ENCODE data around the gene IL10RA. TPM values are rescaled to one million over a fixed set of nuclear protein-coding genes. Genes with fewer than 3 reads are reported as not detected.
A peak's percentile ranks its signal among the peaks of the same experiment; 100 is the strongest.

The IL10RA gene
- total RNA-seq, 4 donors from 2014 or later = 9.8 to 50.3 (median 23.9) TPM

DNA sequence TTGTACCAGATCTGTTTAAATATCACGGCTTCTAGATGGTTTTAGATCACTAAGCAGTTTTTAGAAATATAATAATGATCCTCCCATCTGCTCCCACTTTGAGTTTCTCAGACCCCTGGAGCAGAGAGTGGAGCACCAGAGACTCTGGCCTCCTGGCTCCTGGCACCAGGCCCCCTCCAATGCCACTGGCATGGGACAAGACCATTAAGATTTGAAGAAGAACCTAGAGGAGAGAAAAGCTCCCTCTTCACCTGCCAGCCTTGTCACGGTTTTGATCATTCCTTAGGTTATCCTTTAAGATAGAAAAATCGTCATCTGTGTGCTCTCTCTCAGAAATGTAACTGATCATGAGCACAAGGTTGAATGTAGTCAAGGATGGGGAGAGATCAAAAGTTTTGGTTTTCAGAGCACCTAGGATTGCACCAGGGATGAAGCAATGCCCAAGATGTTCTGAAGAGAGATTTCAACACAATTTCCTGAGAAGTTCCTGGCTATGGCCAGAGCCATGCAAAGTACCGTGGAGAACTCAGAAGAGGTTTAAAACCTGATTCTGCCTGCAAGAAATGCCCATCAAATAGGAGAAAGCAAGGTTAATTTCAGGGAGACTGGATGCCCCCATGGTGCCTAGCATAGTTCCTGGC is 22.2 kb downstream of the IL10RA start:
- H3K4me3 ChIP-seq = no peak overlapping the region
- TF ChIP-seq, protein P1, sequence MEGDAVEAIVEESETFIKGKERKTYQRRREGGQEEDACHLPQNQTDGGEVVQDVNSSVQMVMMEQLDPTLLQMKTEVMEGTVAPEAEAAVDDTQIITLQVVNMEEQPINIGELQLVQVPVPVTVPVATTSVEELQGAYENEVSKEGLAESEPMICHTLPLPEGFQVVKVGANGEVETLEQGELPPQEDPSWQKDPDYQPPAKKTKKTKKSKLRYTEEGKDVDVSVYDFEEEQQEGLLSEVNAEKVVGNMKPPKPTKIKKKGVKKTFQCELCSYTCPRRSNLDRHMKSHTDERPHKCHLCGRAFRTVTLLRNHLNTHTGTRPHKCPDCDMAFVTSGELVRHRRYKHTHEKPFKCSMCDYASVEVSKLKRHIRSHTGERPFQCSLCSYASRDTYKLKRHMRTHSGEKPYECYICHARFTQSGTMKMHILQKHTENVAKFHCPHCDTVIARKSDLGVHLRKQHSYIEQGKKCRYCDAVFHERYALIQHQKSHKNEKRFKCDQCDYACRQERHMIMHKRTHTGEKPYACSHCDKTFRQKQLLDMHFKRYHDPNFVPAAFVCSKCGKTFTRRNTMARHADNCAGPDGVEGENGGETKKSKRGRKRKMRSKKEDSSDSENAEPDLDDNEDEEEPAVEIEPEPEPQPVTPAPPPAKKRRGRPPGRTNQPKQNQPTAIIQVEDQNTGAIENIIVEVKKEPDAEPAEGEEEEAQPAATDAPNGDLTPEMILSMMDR (IDR thresholded peaks at IDR 0.05) = no peak
- TF ChIP-seq POLR2A (IDR thresholded peaks at IDR 0.05) = no peak
- H3K27me3 ChIP-seq = no peaks in the 10 kb centered on the region
- DNase-seq = no peak
- no peaks in the 10 kb centered on the region for H3K9me3 ChIP-seq
- H3K36me3 ChIP-seq = no peaks in the 10 kb centered on the region
- H3K27ac ChIP-seq = peak overlapping the region; percentile 67 to 91 (median 81)
- H3K4me1 ChIP-seq = peaks cover 0 to 41% (median 16%) of the 10 kb centered on the region in 4 donors

DNA sequence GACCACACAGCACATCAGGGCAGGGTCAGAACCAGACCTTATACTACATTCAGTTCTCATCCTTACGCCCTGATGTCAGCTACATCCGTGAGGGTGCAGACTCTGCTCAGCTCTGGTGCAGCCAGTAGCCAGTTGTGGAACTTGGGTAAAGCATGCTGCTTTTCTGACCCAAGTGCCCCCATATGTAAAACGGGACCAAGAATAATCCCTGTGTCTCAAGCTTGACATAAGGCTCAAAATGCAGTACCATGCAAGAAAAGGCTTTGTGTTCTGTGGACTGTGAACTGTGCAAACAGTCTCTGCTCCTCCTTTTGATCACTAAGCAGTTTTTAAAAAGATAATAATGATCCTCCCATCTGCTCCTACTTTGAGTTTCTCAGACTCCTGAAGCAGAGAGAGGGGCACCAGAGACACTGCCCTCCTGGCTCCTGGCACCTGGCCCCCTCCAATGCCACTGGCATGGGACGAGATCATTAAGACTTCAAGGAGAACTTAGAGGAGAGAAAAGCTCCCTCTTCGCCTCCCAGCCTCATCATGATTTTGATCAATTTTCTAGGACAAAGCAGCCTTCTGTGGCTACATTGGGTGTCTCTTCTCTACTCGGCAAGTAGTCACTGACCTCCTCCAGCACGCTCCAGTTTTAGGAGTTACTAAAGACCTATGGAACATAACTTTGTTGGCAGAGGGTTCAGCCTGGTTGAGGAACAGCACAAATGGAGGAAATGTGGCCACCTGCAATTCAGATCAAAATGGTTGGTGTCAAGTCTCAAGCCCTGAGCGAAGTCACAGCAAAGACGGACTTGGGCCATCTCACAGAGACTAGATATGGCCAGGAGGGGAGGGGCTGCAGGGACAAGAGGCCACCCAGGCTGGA is 23.9 kb downstream of the IL10RA start:
- TF ChIP-seq, protein P1 (IDR thresholded peaks at IDR 0.05) = no peak
- no peak for DNase-seq
- peaks cover 0 to 41% (median 16%) of the 10 kb centered on the region in 4 donors for H3K4me1 ChIP-seq
- H3K27ac ChIP-seq = peak overlapping the region; percentile 58 to 91 (median 75)
- H3K36me3 ChIP-seq = no peaks in the 10 kb centered on the region
- H3K9me3 ChIP-seq = no peaks in the 10 kb centered on the region
- H3K4me3 ChIP-seq = no peak overlapping the region
- H3K27me3 ChIP-seq = no peaks in the 10 kb centered on the region

DNA sequence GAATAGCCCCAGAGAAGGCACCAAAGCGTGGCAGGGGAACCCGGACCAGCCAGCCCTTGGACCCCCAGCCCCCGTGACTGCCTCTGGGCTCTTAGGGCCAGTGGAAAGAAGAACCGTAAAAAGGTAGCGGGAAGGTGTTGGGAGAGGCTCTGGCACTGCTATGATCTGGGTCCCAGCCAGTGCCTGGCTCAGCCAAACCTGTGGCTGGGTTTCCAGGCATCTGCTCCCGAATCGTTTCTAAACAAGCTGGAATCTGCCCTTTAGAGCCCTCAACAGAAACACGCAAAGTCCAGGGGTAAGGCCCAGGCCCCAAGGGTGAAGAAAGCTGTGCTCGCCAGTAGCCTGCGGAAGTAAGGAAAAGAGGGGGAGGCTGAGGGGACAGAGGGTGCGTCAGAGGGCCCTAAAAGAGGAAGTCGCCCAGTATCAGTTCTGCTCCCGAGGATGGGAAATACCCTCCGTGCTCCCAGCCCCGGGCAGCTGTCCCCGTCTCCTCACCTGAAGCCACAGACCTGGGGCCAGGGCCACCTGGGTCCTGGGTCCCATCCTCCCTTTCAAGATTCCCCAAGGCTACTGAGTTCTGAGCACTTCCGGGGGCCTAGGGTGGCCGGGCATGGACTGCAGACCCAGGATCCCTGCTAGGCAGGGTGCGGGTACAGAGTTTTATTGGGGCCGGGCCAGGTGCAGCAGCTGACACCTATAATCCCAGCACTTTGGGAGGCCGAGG is 24.7 kb downstream of the IL10RA start:
- peak in 2 of 3 donors; percentile 92 to 93 for DNase-seq
- no peaks in the 10 kb centered on the region for H3K9me3 ChIP-seq
- peak overlapping the region; percentile 58 to 91 (median 75) for H3K27ac ChIP-seq
- no peaks in the 10 kb centered on the region for H3K36me3 ChIP-seq
- H3K4me1 ChIP-seq = peaks cover 0 to 49% (median 18%) of the 10 kb centered on the region in 4 donors
- H3K4me3 ChIP-seq = no peak overlapping the region
- H3K27me3 ChIP-seq = no peaks in the 10 kb centered on the region
- TF ChIP-seq, protein P1 (IDR thresholded peaks at IDR 0.05) = no peak
- TF ChIP-seq POLR2A (IDR thresholded peaks at IDR 0.05) = no peak

DNA sequence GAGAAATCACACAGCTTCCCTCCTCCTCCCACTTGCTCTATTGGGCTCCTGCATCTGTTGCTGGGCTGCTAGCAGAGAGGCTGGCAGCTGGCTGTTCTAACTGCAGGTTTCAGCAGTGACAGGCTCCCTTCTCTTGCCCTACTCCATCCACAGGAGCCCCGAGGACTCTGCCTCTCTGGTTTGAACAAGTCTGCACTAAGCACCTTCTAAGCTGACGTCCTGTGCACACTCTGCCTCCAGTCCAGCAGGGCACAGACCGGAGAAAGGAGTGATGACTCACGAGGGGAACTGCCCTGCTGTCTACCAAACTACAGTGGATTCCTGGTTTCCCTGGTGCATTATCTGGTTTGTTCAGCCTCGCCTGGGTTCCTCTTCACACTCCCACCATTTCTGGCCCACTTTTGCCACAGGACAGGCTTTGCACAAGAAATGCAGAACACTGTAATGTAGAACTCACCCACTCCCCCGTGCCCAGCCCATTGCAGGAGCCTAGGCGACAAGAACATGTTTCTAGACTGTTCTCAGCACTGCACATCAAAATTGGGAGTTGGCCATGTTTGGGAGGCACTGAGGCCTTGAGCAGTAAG is 26.0 kb downstream of the IL10RA start:
- peaks cover 0 to 51% (median 17%) of the 10 kb centered on the region in 4 donors for H3K4me1 ChIP-seq
- peak overlapping the region; percentile 50 to 91 (median 73) for H3K27ac ChIP-seq
- no peaks in the 10 kb centered on the region for H3K9me3 ChIP-seq
- H3K36me3 ChIP-seq = no peaks in the 10 kb centered on the region
- peak in 1 of 3 donors; percentile 76 for DNase-seq
- no peak overlapping the region for H3K4me3 ChIP-seq
- TF ChIP-seq POLR2A (IDR thresholded peaks at IDR 0.05) = no peak
- TF ChIP-seq, protein P1 (IDR thresholded peaks at IDR 0.05) = no peak
- no peaks in the 10 kb centered on the region for H3K27me3 ChIP-seq

DNA sequence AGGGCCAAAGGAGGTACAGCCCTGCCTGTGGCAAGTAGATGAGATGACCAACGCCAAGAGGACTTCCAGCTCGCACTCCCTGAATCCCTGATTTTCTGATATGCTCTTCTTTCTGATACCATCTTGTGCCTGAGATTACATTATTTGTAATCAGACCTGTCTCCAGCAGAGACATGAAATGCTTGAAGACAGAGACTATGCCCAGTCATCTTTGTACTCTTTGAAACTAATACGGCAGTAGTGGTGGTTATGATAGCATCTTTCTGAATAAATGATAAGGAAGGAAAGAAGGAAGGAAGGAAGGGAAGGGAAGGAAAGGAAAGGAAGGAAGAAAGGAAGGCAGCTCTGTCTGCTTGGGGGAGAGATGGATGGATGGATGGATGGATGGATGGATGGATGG is 27.8 kb downstream of the IL10RA start:
- no peaks in the 10 kb centered on the region for H3K36me3 ChIP-seq
- H3K9me3 ChIP-seq = peaks cover 0 to 10% (median 2%) of the 10 kb centered on the region in 4 donors
- peaks cover 0 to 41% (median 17%) of the 10 kb centered on the region in 4 donors for H3K4me1 ChIP-seq
- no peak for DNase-seq
- TF ChIP-seq POLR2A (IDR thresholded peaks at IDR 0.05) = no peak
- TF ChIP-seq, protein P1 (IDR thresholded peaks at IDR 0.05) = no peak
- H3K27ac ChIP-seq = no peak overlapping the region
- no peaks in the 10 kb centered on the region for H3K27me3 ChIP-seq
- H3K4me3 ChIP-seq = no peak overlapping the region

All from Peyer's patch (tissue), 4 donors.